HCT116 (cell line): Measurements from ENCODE around the gene BBS9.

Source experiments
- EZH2 ChIP-seq: fragments of 200-600 bp; sonication (generic); IDR thresholded peaks from 2 replicates; pipeline ENCODE4 v1.6.1; 2017; ENCODE audit warnings: antibody characterized with exemption, mixed run types
- JUND ChIP-seq: IDR thresholded peaks from 2 replicates; pipeline ENCODE4 v1.6.1; 2012
- MAX ChIP-seq: IDR thresholded peaks from 2 replicates; pipeline ENCODE4 v1.6.1; 2012
- POLR2A ChIP-seq: IDR thresholded peaks from 2 replicates; pipeline ENCODE4 v1.7.0; 2011; ENCODE audit warnings: borderline replicate concordance; ENCODE audit not compliant: insufficient read depth, insufficient read length; ENCODE audit errors: extremely low read depth
- POLR2AphosphoS5 ChIP-seq: IDR thresholded peaks from 2 replicates; pipeline ENCODE4 v1.6.1; 2011; ENCODE audit warnings: mild to moderate bottlenecking, low read depth, low read length, moderate library complexity
- ZBTB33 ChIP-seq: IDR thresholded peaks from 2 replicates; pipeline ENCODE4 v1.6.1; 2011; ENCODE audit warnings: mild to moderate bottlenecking, low read length, moderate library complexity; ENCODE audit not compliant: insufficient replicate concordance; ENCODE audit errors: extremely low read depth
- TF ChIP-seq, protein P1 (sequence below), 3 experiments: fragments of 200-600 bp in 1 of 3; sonication (generic) in 1 of 3; IDR thresholded peaks in 2 of 3; conservative IDR thresholded peaks in 1 of 3; 2 replicates each; pipeline ENCODE4 v1.5.1; 2012 to 2017; ENCODE audit warnings: low read depth in 2 of 3, low read length in 2 of 3, antibody characterized with exemption in 1 of 3, borderline replicate concordance in 1 of 3, control low read depth in 1 of 3, mild to moderate bottlenecking in 1 of 3, mixed read lengths in 1 of 3, mixed run types in 1 of 3, moderate library complexity in 1 of 3; ENCODE audit not compliant: insufficient read depth in 1 of 3

GRCh38 chr7:33630359-33630758 is 501.0 kb downstream of the BBS9 start:
- TF ChIP-seq, protein P1, sequence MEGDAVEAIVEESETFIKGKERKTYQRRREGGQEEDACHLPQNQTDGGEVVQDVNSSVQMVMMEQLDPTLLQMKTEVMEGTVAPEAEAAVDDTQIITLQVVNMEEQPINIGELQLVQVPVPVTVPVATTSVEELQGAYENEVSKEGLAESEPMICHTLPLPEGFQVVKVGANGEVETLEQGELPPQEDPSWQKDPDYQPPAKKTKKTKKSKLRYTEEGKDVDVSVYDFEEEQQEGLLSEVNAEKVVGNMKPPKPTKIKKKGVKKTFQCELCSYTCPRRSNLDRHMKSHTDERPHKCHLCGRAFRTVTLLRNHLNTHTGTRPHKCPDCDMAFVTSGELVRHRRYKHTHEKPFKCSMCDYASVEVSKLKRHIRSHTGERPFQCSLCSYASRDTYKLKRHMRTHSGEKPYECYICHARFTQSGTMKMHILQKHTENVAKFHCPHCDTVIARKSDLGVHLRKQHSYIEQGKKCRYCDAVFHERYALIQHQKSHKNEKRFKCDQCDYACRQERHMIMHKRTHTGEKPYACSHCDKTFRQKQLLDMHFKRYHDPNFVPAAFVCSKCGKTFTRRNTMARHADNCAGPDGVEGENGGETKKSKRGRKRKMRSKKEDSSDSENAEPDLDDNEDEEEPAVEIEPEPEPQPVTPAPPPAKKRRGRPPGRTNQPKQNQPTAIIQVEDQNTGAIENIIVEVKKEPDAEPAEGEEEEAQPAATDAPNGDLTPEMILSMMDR (IDR thresholded peaks at IDR 0.05 in 2 of 3, conservative IDR thresholded peaks at IDR 0.05 in 1 of 3; ENCODE audit: borderline replicate concordance in 1 of 3, insufficient read depth in 1 of 3, low read depth in 2 of 3, low read length in 2 of 3) = no peak
- TF ChIP-seq POLR2A = no peak
- no peak for TF ChIP-seq POLR2AphosphoS5
- TF ChIP-seq EZH2 = no peak
- TF ChIP-seq MAX = no peak
- no peak for TF ChIP-seq JUND
- TF ChIP-seq ZBTB33 = no peak
